Heart left ventricle (tissue), 16 donors: ENCODE results near the gene RNU7-1. TPM values are rescaled to one million over a fixed set of nuclear protein-coding genes. Genes with fewer than 3 reads are reported as not detected.

ENCODE experiments used
- ATAC-seq, 4 donors: fragments of 200-7000 bp; cut with Tn5 transposase; one replicate each; pipeline ENCODE4 v1.9.1; 2020 to 2022; ENCODE audit warnings: moderate library complexity in 4 of 4, mild to moderate bottlenecking in 3 of 4, moderate number of reproducible peaks in 1 of 4
- DNase-seq, 5 donors: peaks; one replicate each; pipeline ENCODE4 v3.0.0-alpha.2; 2020
- H3K27ac ChIP-seq, 12 donors: fragments of 200-600 bp; sonication (generic) in 4 of 12; one replicate each; pipeline versions ENCODE4 v1.5.0 to v1.8.0; 2016 to 2022; ENCODE audit warnings: mild to moderate bottlenecking in 2 of 12
- H3K27me3 ChIP-seq, 9 donors: fragments of 200-600 bp; sonication (generic) in 2 of 9; one replicate each; pipeline versions ENCODE4 v1.5.1 to v1.8.0; 2016 to 2022; ENCODE audit warnings: mild to moderate bottlenecking in 3 of 9
- H3K36me3 ChIP-seq, 9 donors: fragments of 200-600 bp; sonication (generic) in 2 of 9; one replicate each; pipeline versions ENCODE4 v1.5.0 to v1.8.0; 2018 to 2022; ENCODE audit warnings: mild to moderate bottlenecking in 2 of 9
- H3K4me1 ChIP-seq, 12 donors: fragments of 200-600 bp; sonication (generic) in 4 of 12; one replicate each; pipeline versions ENCODE4 v1.5.0 to v1.8.0; 2016 to 2022; ENCODE audit warnings: mild to moderate bottlenecking in 3 of 12
- H3K4me3 ChIP-seq, 12 donors: fragments of 200-600 bp; sonication (generic) in 4 of 12; one replicate each; pipeline versions ENCODE4 v1.5.0 to v1.8.0; 2017 to 2022; ENCODE audit warnings: mild to moderate bottlenecking in 9 of 12, moderate library complexity in 4 of 12
- H3K9me3 ChIP-seq, 12 donors: fragments of 200-600 bp; sonication (generic) in 4 of 12; one replicate each; pipeline versions ENCODE4 v1.5.0 to v1.8.0; 2016 to 2022; ENCODE audit warnings: mild to moderate bottlenecking in 1 of 12
- CTCF ChIP-seq, 12 donors: fragments of 200-600 bp; sonication (generic) in 4 of 12; IDR thresholded peaks; one replicate each; pipeline versions ENCODE4 v1.5.0 to v1.8.0; 2018 to 2022; ENCODE audit warnings: antibody characterized with exemption in 12 of 12, mild to moderate bottlenecking in 5 of 12
- POLR2A ChIP-seq, 2 donors: fragments of 450-650 bp; IDR thresholded peaks; one replicate each; pipeline ENCODE4 v1.6.1; 2017; ENCODE audit warnings: antibody characterized with exemption in 2 of 2, mild to moderate bottlenecking in 2 of 2, moderate library complexity in 2 of 2
- WGBS, 4 donors: extraction: QIAGEN DNeasy Blood & Tissue Kit in 2 of 4; methylation state at CpG; one replicate each; pipeline versions ENCODE4 v1.1.5 to v1.1.7; 2013 to 2018; 5-methylcytosine and 5-hydroxymethylcytosine counted together
- intact Hi-C, 10 donors: fragments of 100-400 bp; cut with DNase I; formaldehyde crosslinking; loops; one replicate each; pipeline versions ENCODE4 v1.11.1 to v1.14.2; 2022
- polyA plus RNA-seq, 2 donors: library from polyadenylated mRNA; stranded (reverse); fragments of 200-250 nt; gene quantifications; one replicate each; pipeline ENCODE4 v1.2.3, GENCODE V29; 2013
- total RNA-seq, 9 donors: library from RNA; depleted of rRNA in 2 of 9; stranded (reverse); fragments of >200 nt in 2 of 9; fragmentation: NEBNext Ultra II Directional in 3 of 9; extraction: Animal tissue kit (Norgen Biotek cat#: 25700) in 3 of 9; gene quantifications; one replicate each; pipeline versions ENCODE4 v1.1.0 to v1.2.4, GENCODE V29; 2016 to 2023
- donor health status: ischemic (EF 13 %, LVEDD 7.1; RV severe dilation, severe dysfunction).
- donor health status: healthy with polysubstance abuse.
- donor health status: DM: no; HTN: yes; CAD: no.
- donor health status: DM: no; HTN: no; CAD: no.
- donor health status: ischemic (EF 25% LVEDD 6.9; RV normal size, moderate dysfunction).
- donor health status: ischemic (EF 25% LVEDD 5.7; RV mildly dilated, moderate dysfunction).
- donor health status: healthy.
- donor health status: DM: yes; HTN: yes; CAD: no.
- donor health status: ischemic (EF 35%, LVEDD 5.7; RV mildly dilated, moderate dysfunction).
- donor health status: nonischemic (EF 11% LVEDD 7.7; RV severe dilation, severe dysfunction).
- donor health status: DM: yes; HTN: yes; CAD: no.
- donor health status: PGD.
- donor health status: ischemic (EF 29% LVEDD 5.4; RV normal size, mild dysfunction).
- donor health status: nonischemic (EF 23%, LVEDD 6.1; RV moderate dilation, normal function).

Gene RNU7-1
- total and polyA plus RNA-seq, 11 donors, result not detected

- H3K36me3 ChIP-seq, result peaks cover 0 to 6% (median 0%) of the 10 kb centered on the region in 9 donors
- peak overlapping the region in 4 of 12 donors; percentile 70 to 98 (median 91) for H3K4me3 ChIP-seq
- H3K9me3 ChIP-seq, result no peaks in the 10 kb centered on the region
- DNase-seq, result no peak
- H3K27ac ChIP-seq, result peak overlapping the region; percentile 87 to 98 (median 96)
- ATAC-seq, result peak in 1 of 4 donors; percentile 1
- intact Hi-C loops, result loop anchor here in 4 of 10 donors (1.0 to 5.0 kb wide), 6 partner anchors 14 to 187 kb away; partner anchors contain the start of genes C12orf57 (in 1 of the 4) and SPSB2 (in 1 of the 4)
- TF ChIP-seq CTCF (IDR thresholded peaks at IDR 0.05), result no peak
- TF ChIP-seq POLR2A (IDR thresholded peaks at IDR 0.05), result no peak
- WGBS, 4 donors, result 18 to 25% (median 22%) methylated on average over 1 of the region's 1 CpG
- no peaks in the 10 kb centered on the region for H3K27me3 ChIP-seq
- peaks cover 12 to 67% (median 44%) of the 10 kb centered on the region in 12 donors for H3K4me1 ChIP-seq
These were observed 18.4 kb upstream of the RNU7-1 start for GRCh38 chr12:6925239-6925539.

- Histone ChIP-seq H3K27ac (peak overlapping the region; percentile 87 to 98 (median 96)), H3K36me3 (peaks cover 0 to 6% (median 0%) of the 10 kb centered on the region in 9 donors), H3K4me1 (peaks cover 12 to 69% (median 46%) of the 10 kb centered on the region in 12 donors), H3K9me3 (no peaks in the 10 kb centered on the region), H3K4me3 (peak overlapping the region in 11 of 12 donors; percentile 53 to 98 (median 78)), H3K27me3 (no peaks in the 10 kb centered on the region)
- intact Hi-C loops, result loop anchor here in 4 of 10 donors (1.0 to 5.0 kb wide), 6 partner anchors 13 to 187 kb away; partner anchors contain the start of genes C12orf57 (in 1 of the 4) and SPSB2 (in 1 of the 4)
- TF ChIP-seq POLR2A (IDR thresholded peaks at IDR 0.05), result peak in 1 of 2 donors; percentile 34
- no peak for TF ChIP-seq CTCF (IDR thresholded peaks at IDR 0.05)
- DNase-seq (peak; percentile 78 to 84 (median 79)), ATAC-seq (peak; percentile 49 to 63 (median 54))
- WGBS, 4 donors, result 6 to 12% (median 8%) methylated on average over 8 of the region's 8 CpGs
These were observed 17.9 kb upstream of the RNU7-1 start for GRCh38 chr12:6925540-6926279.

GRCh38 chr12:6927379-6928021, 16.1 kb upstream of the RNU7-1 start, which contains the start of gene ATN1:
Gene ATN1 (plus strand): TSS chr12:6927959. CDS start chr12:6934002, 6,043 bp downstream.
- Histone ChIP-seq H3K9me3 (no peaks in the 10 kb centered on the region), H3K4me3 (peak within 1 kb of the TSS; percentile 67 to 98 (median 83)), H3K27ac (peak within 1 kb of the TSS; percentile 87 to 98 (median 96)), H3K4me1 (peaks cover 12 to 79% (median 58%) of the 10 kb centered on the region in 12 donors), H3K27me3 (no peaks in the 10 kb centered on the region), H3K36me3 (peaks cover 0 to 9% (median 0%) of the 10 kb centered on the region in 9 donors)
- TF ChIP-seq POLR2A (IDR thresholded peaks at IDR 0.05) (peak in 1 of 2 donors; percentile 38), CTCF (IDR thresholded peaks at IDR 0.05) (no peak)
- intact Hi-C loops, result loop anchor here in 2 of 10 donors (5.0 kb wide), 2 partner anchors 55 to 185 kb away; partner anchors contain the start of gene SPSB2 (in 1 of the 2)
- WGBS, 4 donors, result 0 to 1% (median 1%) methylated on average over 41 to 66 of the region's 66 CpGs
- DNase-seq, result peak; percentile 89 to 91 (median 90)
- peak; percentile 23 to 65 (median 60) for ATAC-seq
